DND-41 (cell line): ENCODE data around the gene SLC4A2.

Experiments used
- ATAC-seq: fragments of 200-7000 bp; cut with Tn5 transposase; 3 replicates; pipeline ENCODE4 v1.9.1; 2021; ENCODE audit warnings: low read depth; ENCODE audit not compliant: insufficient read depth
- DNase-seq: peaks from one replicate; pipeline ENCODE4 v3.0.0-alpha.2; 2020
- H2AFZ ChIP-seq: 2 replicates; pipeline ENCODE4 v1.6.0; 2012; ENCODE audit warnings: low read depth, low read length
- H3K27ac ChIP-seq: 2 replicates; pipeline ENCODE4 v1.5.1; 2012; ENCODE audit warnings: low read length, inconsistent platforms
- H3K27me3 ChIP-seq: fragments of 200-600 bp; sonication (generic); 2 replicates; pipeline ENCODE4 v1.6.0; 2012; ENCODE audit warnings: low read length, mild to moderate bottlenecking, inconsistent platforms; ENCODE audit not compliant: insufficient read depth, poor library complexity
- H3K36me3 ChIP-seq: 2 replicates; pipeline ENCODE4 v1.5.1; 2012; ENCODE audit warnings: low read length, inconsistent platforms; ENCODE audit not compliant: insufficient read depth
- H3K4me1 ChIP-seq: 2 replicates; pipeline ENCODE4 v1.5.1; 2012; ENCODE audit warnings: mild to moderate bottlenecking, low read length; ENCODE audit not compliant: insufficient read depth
- H3K4me2 ChIP-seq: 2 replicates; pipeline ENCODE4 v1.6.0; 2012; ENCODE audit warnings: mild to moderate bottlenecking, moderate library complexity, low read length, inconsistent platforms; ENCODE audit not compliant: insufficient read depth
- H3K4me3 ChIP-seq, 2 experiments: fragments of 200-600 bp in 1 of 2; shearing (Covaris generic) in 1 of 2; 2 replicates each; pipeline ENCODE4 v1.5.1; 2012 to 2016; ENCODE audit warnings: inconsistent platforms in 2 of 2, low read length in 2 of 2, mild to moderate bottlenecking in 2 of 2, low read depth in 1 of 2, moderate library complexity in 1 of 2
- H3K79me2 ChIP-seq: 2 replicates; pipeline ENCODE4 v1.6.0; 2012; ENCODE audit warnings: low read length, inconsistent platforms; ENCODE audit not compliant: insufficient read depth
- H3K9ac ChIP-seq: 2 replicates; pipeline ENCODE4 v1.6.0; 2012; ENCODE audit warnings: low read depth, mild to moderate bottlenecking, inconsistent platforms, low read length, moderate library complexity
- H3K9me3 ChIP-seq: 2 replicates; pipeline ENCODE4 v1.5.1; 2012; ENCODE audit warnings: low read length, moderate library complexity, mild to moderate bottlenecking, inconsistent platforms; ENCODE audit not compliant: insufficient read depth, severe bottlenecking
- H4K20me1 ChIP-seq: 2 replicates; pipeline ENCODE4 v1.6.0; 2012; ENCODE audit warnings: low read length; ENCODE audit not compliant: insufficient read depth
- CTCF ChIP-seq: IDR thresholded peaks from 2 replicates; pipeline ENCODE4 v1.5.1; 2012; ENCODE audit warnings: borderline replicate concordance, low read length, moderate library complexity, mild to moderate bottlenecking; ENCODE audit not compliant: poor library complexity, severe bottlenecking; ENCODE audit errors: extremely low read depth
- EZH2 ChIP-seq: IDR thresholded peaks from 3 replicates; pipeline ENCODE4 v1.6.1; 2012; ENCODE audit warnings: borderline replicate concordance, low read depth, mild to moderate bottlenecking, moderate library complexity, low read length, inconsistent platforms; ENCODE audit not compliant: severe bottlenecking

SLC4A2 gene

GRCh38 chr7:151066273-151066974 is 7.0 kb downstream of the SLC4A2 start:
- H3K4me1 ChIP-seq: peaks cover 13% of the 10 kb centered on the region
- no peaks in the 10 kb centered on the region for H3K9me3 ChIP-seq
- peaks cover 24% of the 10 kb centered on the region for H4K20me1 ChIP-seq
- no peak overlapping the region for H3K4me3 ChIP-seq
- no peak overlapping the region for H3K4me2 ChIP-seq
- no peak for ATAC-seq
- H2AFZ ChIP-seq: no peak overlapping the region
- no peak overlapping the region for H3K9ac ChIP-seq
- peaks cover 14% of the 10 kb centered on the region for H3K79me2 ChIP-seq
- H3K27me3 ChIP-seq: no peaks in the 10 kb centered on the region
- H3K27ac ChIP-seq: no peak overlapping the region
- peaks cover 93% of the 10 kb centered on the region for H3K36me3 ChIP-seq
- TF ChIP-seq CTCF (no peak), EZH2 (no peak)
- no peak for DNase-seq

GRCh38 chr7:151068069-151068773 is 8.8 kb downstream of the SLC4A2 start:
- ATAC-seq (no peak), DNase-seq (no peak)
- H3K27me3 ChIP-seq: no peaks in the 10 kb centered on the region
- H3K9ac ChIP-seq: no peak overlapping the region
- no peak overlapping the region for H3K4me3 ChIP-seq
- H3K79me2 ChIP-seq: peaks cover 3% of the 10 kb centered on the region; the same call in 1 of the 2 replicates
- no peaks in the 10 kb centered on the region for H3K4me1 ChIP-seq
- H3K4me2 ChIP-seq: no peak overlapping the region
- no peak overlapping the region for H2AFZ ChIP-seq
- H3K36me3 ChIP-seq: peaks cover 88% of the 10 kb centered on the region
- no peak overlapping the region for H3K27ac ChIP-seq
- TF ChIP-seq CTCF (no peak), EZH2 (no peak)
- H3K9me3 ChIP-seq: no peaks in the 10 kb centered on the region
- peaks cover 10% of the 10 kb centered on the region; the same call in 1 of the 2 replicates for H4K20me1 ChIP-seq

GRCh38 chr7:151069841-151070573 is 10.6 kb downstream of the SLC4A2 start:
- Histone ChIP-seq H3K9me3 (no peaks in the 10 kb centered on the region), H4K20me1 (0 out of 2 replicates have a peak, but pooled peaks cover 5% of the 10 kb centered on the region), H3K4me1 (no peaks in the 10 kb centered on the region), H3K4me2 (no peak overlapping the region), H3K27me3 (no peaks in the 10 kb centered on the region), H2AFZ (no peak overlapping the region), H3K27ac (no peak overlapping the region), H3K36me3 (peaks cover 88% of the 10 kb centered on the region), H3K4me3 (no peak overlapping the region), H3K9ac (no peak overlapping the region), H3K79me2 (no peaks in the 10 kb centered on the region)
- no peak for ATAC-seq
- DNase-seq: no peak
- TF ChIP-seq CTCF: no peak
- no peak for TF ChIP-seq EZH2
